B cell (primary cell): ENCODE results near the gene CD79B.

Source experiments
- CTCF ChIP-seq: fragments of 200-600 bp; IDR thresholded peaks from one replicate; pipeline ENCODE4 v1.8.0; 2022; ENCODE audit warnings: antibody characterized with exemption, mild to moderate bottlenecking
- EZH2 ChIP-seq: IDR thresholded peaks from 2 replicates; pipeline ENCODE4 v1.6.1; 2012; ENCODE audit warnings: borderline replicate concordance, low read depth, mild to moderate bottlenecking, moderate library complexity, low read length; ENCODE audit not compliant: insufficient read depth, poor library complexity, severe bottlenecking

DNA sequence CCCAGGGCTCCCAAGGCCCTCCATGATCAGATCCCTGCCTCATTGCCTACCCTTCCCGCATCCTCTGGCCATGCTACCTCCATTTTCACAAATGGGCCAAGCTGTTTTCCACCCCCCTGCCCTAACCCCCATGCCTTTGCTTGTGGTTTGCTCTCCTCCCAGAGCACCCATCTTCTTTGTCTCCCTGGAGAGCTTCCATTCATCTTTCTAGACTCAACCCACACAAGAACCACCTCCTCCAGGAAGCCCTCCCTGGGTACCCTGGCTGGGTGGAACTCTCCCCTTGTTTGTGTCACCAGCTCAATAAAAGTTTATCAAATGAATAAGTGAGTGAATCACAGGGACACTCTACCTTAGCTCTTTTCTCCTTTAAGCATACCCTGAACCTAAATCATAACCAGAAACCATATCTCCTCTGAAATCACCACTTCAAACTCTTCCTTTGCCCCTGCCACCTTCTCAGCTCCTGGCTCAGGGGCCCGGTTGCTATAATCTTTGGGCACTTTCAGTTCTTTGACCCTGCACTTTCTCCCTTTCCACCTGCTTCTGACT is 43.5 kb upstream of the CD79B start:
- TF ChIP-seq CTCF (no peak), EZH2 (no peak)
